Cardiac muscle cell (in vitro differentiated cells and primary cell): ENCODE data around the gene L3MBTL4. TPM values are rescaled to one million over a fixed set of nuclear protein-coding genes. Genes with fewer than 3 reads are reported as not detected.

ENCODE experiments used
- DNase-seq, 2 donors: peaks; one replicate each; pipeline versions ENCODE4 v3.0.0 to v3.0.0-alpha.2; 2010 to 2017; ENCODE audit warnings: low read depth in 1 of 2, low spot score in 1 of 2
- H3K27ac ChIP-seq: fragments of 200-600 bp; sonication (generic); 2 replicates; pipeline ENCODE4 v1.5.1; 2016
- H3K27me3 ChIP-seq: fragments of 200-600 bp; sonication (generic); 2 replicates; pipeline ENCODE4 v1.6.0; 2016; ENCODE audit warnings: control low read depth
- H3K36me3 ChIP-seq: fragments of 200-600 bp; sonication (generic); 2 replicates; pipeline ENCODE4 v1.5.1; 2016; ENCODE audit warnings: control low read depth
- H3K4me1 ChIP-seq: fragments of 200-600 bp; sonication (generic); 2 replicates; pipeline ENCODE4 v1.8.1; 2017; ENCODE audit warnings: low read depth, mild to moderate bottlenecking, mixed run types
- H3K4me3 ChIP-seq: fragments of 200-600 bp; sonication (generic); 2 replicates; pipeline ENCODE4 v1.5.1; 2016; ENCODE audit warnings: mild to moderate bottlenecking
- H3K9me3 ChIP-seq: fragments of 200-600 bp; sonication (generic); 2 replicates; pipeline ENCODE4 v1.5.1; 2017; ENCODE audit warnings: low read depth, mild to moderate bottlenecking, control low read depth
- polyA plus RNA-seq: library from polyadenylated mRNA; unstranded; fragments of >200 nt; fragmentation: Nextera tagmentation; extraction: Ambion mirVana; gene quantifications from 2 replicates; pipeline ENCODE4 v1.2.1, GENCODE V29; 2016
- total RNA-seq: library from RNA; depleted of rRNA; stranded (reverse); fragments of >200 nt; gene quantifications from 2 replicates; pipeline ENCODE4 v1.2.3, GENCODE V29; 2016
- TF ChIP-seq, protein P1 (sequence below): IDR thresholded peaks from 2 replicates; pipeline ENCODE4 v1.5.1; 2012; ENCODE audit warnings: low read depth, mild to moderate bottlenecking, low read length

Gene L3MBTL4
- total and polyA plus RNA-seq, 2 experiments from 2014 or later: 4.4 to 7.7 TPM

DNA sequence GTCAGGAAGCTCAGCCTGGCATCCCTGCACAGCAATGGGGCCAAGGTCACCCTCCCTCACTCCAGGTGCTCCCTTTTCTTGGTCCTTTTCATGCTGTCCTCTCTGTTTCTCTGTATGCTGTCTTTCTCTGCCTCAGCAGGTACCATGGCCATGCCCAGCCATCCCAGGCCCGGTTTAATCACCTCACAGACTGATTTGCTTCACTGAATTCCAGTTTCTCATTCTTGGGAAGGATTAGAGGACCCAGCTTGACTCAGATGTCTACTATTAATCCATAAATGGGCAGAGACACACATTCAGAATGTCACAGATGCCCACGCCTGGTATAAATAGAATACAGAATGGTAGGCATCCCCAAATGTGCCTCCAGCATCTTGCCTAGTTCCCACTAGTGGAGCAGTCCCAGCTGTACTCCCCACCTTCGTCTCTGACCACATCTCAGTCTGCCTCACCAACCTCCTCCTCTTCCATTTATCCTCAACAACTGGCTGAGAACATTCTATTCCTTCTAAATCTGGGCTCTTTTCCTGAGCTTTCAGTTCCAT lies 14.2 kb upstream of the L3MBTL4 start:
- no peak overlapping the region for H3K27ac ChIP-seq
- H3K4me1 ChIP-seq: peaks cover 36% of the 10 kb centered on the region
- no peaks in the 10 kb centered on the region for H3K9me3 ChIP-seq
- H3K27me3 ChIP-seq: no peaks in the 10 kb centered on the region
- TF ChIP-seq, protein P1, sequence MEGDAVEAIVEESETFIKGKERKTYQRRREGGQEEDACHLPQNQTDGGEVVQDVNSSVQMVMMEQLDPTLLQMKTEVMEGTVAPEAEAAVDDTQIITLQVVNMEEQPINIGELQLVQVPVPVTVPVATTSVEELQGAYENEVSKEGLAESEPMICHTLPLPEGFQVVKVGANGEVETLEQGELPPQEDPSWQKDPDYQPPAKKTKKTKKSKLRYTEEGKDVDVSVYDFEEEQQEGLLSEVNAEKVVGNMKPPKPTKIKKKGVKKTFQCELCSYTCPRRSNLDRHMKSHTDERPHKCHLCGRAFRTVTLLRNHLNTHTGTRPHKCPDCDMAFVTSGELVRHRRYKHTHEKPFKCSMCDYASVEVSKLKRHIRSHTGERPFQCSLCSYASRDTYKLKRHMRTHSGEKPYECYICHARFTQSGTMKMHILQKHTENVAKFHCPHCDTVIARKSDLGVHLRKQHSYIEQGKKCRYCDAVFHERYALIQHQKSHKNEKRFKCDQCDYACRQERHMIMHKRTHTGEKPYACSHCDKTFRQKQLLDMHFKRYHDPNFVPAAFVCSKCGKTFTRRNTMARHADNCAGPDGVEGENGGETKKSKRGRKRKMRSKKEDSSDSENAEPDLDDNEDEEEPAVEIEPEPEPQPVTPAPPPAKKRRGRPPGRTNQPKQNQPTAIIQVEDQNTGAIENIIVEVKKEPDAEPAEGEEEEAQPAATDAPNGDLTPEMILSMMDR: no peak
- no peak overlapping the region for H3K4me3 ChIP-seq
- no peaks in the 10 kb centered on the region for H3K36me3 ChIP-seq
- DNase-seq: no peak

DNA sequence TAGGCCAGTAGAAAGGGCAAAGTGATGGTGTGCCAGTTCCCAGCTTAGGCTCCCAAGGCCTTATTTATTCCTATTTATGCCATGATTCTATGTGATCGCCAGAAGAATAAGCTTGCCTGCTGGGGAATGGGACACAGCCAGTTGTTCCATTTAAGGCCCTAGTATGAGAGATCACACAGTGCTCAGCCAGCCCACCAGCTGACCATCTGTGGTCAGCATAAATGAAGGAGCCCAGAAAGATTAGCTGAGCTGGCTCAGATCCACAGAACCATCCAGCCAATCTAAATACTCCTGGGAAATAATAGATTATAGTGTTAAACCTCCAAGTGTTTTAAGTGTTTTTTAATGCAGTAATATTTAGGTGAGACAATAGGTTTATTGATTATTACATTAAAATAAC lies 12.6 kb upstream of the L3MBTL4 start:
- H3K27me3 ChIP-seq: no peaks in the 10 kb centered on the region
- H3K4me3 ChIP-seq: no peak overlapping the region
- no peak overlapping the region for H3K27ac ChIP-seq
- TF ChIP-seq, protein P1: no peak
- DNase-seq: no peak
- peaks cover 47% of the 10 kb centered on the region for H3K4me1 ChIP-seq
- H3K9me3 ChIP-seq: no peaks in the 10 kb centered on the region
- H3K36me3 ChIP-seq: no peaks in the 10 kb centered on the region

- no peaks in the 10 kb centered on the region for H3K27me3 ChIP-seq
- H3K9me3 ChIP-seq: no peaks in the 10 kb centered on the region
- no peaks in the 10 kb centered on the region for H3K36me3 ChIP-seq
- TF ChIP-seq, protein P1: no peak
- peak overlapping the region; percentile 53 for H3K27ac ChIP-seq
- H3K4me3 ChIP-seq: no peak overlapping the region
- H3K4me1 ChIP-seq: peaks cover 32% of the 10 kb centered on the region
- peak in 1 of 2 donors; percentile 40 for DNase-seq
Observed at GRCh38 chr18:6423289-6423688, 8.6 kb upstream of the L3MBTL4 start.

GRCh38 chr18:6414118-6414722 lies 491 bp downstream of the L3MBTL4 start:
- no peaks in the 10 kb centered on the region for H3K36me3 ChIP-seq
- no peak overlapping the region for H3K27ac ChIP-seq
- peaks cover 31% of the 10 kb centered on the region for H3K27me3 ChIP-seq
- peak; percentile 23 to 55 for DNase-seq
- H3K4me1 ChIP-seq: no peaks in the 10 kb centered on the region
- no peaks in the 10 kb centered on the region for H3K9me3 ChIP-seq
- TF ChIP-seq, protein P1: no peak
- peak overlapping the region; percentile 98 for H3K4me3 ChIP-seq

DNA sequence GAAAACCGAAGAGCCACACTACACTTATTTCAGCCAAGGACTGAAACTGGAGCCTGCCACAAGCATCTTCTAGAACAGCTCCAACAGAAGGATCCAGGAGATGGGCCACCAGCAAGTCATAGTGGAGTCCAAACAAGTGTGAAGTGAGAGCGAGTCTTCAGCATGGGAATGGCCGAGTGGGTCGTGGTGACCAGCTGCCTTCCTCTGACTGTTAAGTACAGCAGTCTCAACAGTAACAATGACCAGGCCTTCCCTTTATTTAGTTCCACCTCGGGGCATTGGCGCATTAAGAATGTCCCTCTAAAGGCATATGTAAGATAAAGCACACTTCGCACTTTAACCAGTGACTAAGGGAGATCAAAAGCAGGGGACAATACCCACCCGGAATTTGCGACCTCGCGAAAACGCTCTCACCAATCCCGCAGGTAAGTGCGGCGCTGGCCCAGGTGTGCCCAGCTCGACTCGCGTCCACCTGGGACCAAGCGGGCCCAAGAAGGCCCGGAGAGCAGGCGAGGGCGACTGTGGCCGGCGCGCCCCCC lies 1.1 kb downstream of the L3MBTL4 start:
- peak in 1 of 2 donors; percentile 41 for DNase-seq
- no peaks in the 10 kb centered on the region for H3K4me1 ChIP-seq
- no peaks in the 10 kb centered on the region for H3K36me3 ChIP-seq
- peak overlapping the region; percentile 98 for H3K4me3 ChIP-seq
- H3K27ac ChIP-seq: no peak overlapping the region
- peaks cover 31% of the 10 kb centered on the region for H3K27me3 ChIP-seq
- H3K9me3 ChIP-seq: no peaks in the 10 kb centered on the region
- TF ChIP-seq, protein P1: no peak
